ENCODE measurements around the gene DNASE1L1. TPM values are rescaled to one million over a fixed set of nuclear protein-coding genes. Genes with fewer than 3 reads are reported as not detected.

Gene DNASE1L1
- polyA plus RNA-seq, 6 donors from 2014 or later, result 9.5 to 23.1 (median 14.3) TPM

- Mint-ChIP-seq H3K9me3 (no peaks in the 10 kb centered on the region), H3K36me3 (no peaks in the 10 kb centered on the region), H3K4me1 (peaks cover 5 to 22% (median 21%) of the 10 kb centered on the region in 3 donors), H3K27ac (peak overlapping the region; percentile 89 to 97 (median 95)), H3K27me3 (no peaks in the 10 kb centered on the region), H3K4me3 (peak overlapping the region; percentile 82 to 99 (median 91))
- DNase-seq (no peak), ATAC-seq (ENCODE audit: low read depth in 2 of 2) (no peak)
Measured at GRCh38 chrX:154370300-154371016, 38.6 kb downstream of the DNASE1L1 start.

GRCh38 chrX:154369449-154370299, 39.4 kb downstream of the DNASE1L1 start:
- peak overlapping the region; percentile 51 to 97 (median 95) for H3K27ac Mint-ChIP-seq
- no peak for ATAC-seq (ENCODE audit: low read depth in 2 of 2)
- peak overlapping the region; percentile 82 to 99 (median 90) for H3K4me3 Mint-ChIP-seq
- H3K36me3 Mint-ChIP-seq, result no peaks in the 10 kb centered on the region
- peak; percentile 45 for DNase-seq
- H3K27me3 Mint-ChIP-seq, result no peaks in the 10 kb centered on the region
- peaks cover 5 to 22% (median 21%) of the 10 kb centered on the region in 3 donors for H3K4me1 Mint-ChIP-seq
- H3K9me3 Mint-ChIP-seq, result no peaks in the 10 kb centered on the region

DNA sequence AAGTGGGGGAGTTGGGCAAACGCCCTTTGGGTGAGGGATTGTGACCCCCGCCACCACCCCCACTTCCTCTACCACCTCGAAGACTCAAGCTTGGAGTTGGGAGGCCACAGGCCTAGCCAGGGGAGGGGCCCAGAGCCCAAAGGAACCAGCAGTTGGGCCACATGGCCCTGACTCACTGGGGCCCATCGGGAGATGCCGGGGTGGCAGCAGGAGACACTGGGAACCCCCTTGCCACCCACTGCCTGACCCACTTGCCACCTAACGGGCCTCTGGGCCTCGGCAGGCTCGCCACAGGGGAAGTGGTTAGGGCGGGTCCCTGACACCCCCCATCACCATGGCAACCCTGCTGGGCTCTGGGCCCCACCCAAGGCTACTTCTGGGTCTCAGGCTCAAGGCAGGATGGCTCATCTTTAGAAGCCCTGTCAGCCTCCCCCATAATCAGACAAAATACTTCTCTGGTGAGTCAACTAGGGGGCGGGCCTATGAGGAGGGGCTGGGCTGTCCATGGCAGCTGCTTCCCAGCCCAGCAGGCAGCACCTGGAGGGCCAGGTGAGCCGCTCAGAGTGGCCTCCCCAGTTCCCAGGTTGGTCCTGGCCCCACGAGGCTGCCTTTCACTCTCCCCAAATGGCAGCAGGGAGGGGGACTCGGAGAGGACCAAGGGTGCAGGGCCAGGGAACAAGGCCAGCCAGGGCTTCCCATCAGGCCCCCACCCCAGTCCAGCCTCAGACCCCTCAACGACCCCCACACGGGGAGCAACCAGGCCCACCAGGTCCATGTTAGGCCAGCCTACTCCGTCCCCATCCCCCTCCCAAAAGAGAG, 40.2 kb downstream of the DNASE1L1 start:
- no peaks in the 10 kb centered on the region for H3K27me3 Mint-ChIP-seq
- peak; percentile 68 to 69 for ATAC-seq (ENCODE audit: low read depth in 2 of 2)

DNA sequence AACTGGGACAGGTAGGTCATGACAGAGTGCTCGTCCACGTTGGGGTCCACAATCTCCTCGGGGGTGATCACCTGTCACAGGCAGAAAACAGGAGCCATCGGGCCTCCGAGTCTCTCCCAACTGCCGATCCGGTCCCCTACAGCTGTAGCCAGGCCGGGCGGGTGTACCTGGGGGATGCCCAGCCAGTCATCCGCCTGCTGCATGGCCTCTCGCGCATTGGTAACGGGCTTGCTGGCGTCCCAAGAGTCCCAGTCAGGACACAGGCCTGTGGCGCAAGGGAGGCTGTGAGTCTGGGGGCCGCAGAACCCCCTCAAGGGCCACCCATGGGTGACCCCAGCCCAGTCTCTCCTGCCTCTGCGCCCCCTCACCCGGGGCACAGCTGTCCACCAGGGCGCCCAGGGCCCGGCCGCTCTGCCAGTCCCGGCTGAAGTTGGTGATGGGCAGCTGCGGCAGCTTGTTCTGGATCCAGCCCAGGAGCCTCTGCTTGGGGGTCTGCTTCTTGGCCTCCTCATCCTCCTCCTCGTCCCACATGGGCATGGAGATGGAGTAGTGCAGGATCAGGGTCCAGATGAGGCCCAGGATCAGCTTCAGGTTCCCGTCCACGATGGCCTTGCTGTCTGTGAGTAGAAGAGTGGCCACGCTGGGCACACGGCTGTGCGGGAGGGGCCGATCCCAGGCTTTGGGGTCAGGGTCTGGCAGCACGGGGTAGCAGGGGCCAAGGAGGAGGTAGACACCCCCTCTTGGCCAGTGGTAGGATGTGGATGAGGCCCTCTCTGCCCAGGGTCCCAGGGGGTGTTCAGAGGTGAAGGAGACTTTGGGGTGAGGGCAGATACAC, 41.4 kb downstream of the DNASE1L1 start:
- Mint-ChIP-seq H3K9me3 (no peaks in the 10 kb centered on the region), H3K4me3 (peak overlapping the region in 7 of 8 donors; percentile 79 to 88 (median 83)), H3K27ac (peak overlapping the region; percentile 41 to 93 (median 93)), H3K4me1 (peaks cover 5 to 18% (median 15%) of the 10 kb centered on the region in 3 donors), H3K36me3 (no peaks in the 10 kb centered on the region), H3K27me3 (no peaks in the 10 kb centered on the region)
- DNase-seq (no peak), ATAC-seq (ENCODE audit: low read depth in 2 of 2) (no peak)

More for the DNA sequence above, 40.2 kb downstream of the DNASE1L1 start:
- peak overlapping the region; percentile 79 to 99 (median 84) for H3K4me3 Mint-ChIP-seq
- no peaks in the 10 kb centered on the region for H3K36me3 Mint-ChIP-seq
- peaks cover 5 to 22% (median 21%) of the 10 kb centered on the region in 3 donors for H3K4me1 Mint-ChIP-seq
- peak overlapping the region; percentile 69 to 96 (median 93) for H3K27ac Mint-ChIP-seq
- peak; percentile 90 for DNase-seq
- no peaks in the 10 kb centered on the region for H3K9me3 Mint-ChIP-seq

DNA sequence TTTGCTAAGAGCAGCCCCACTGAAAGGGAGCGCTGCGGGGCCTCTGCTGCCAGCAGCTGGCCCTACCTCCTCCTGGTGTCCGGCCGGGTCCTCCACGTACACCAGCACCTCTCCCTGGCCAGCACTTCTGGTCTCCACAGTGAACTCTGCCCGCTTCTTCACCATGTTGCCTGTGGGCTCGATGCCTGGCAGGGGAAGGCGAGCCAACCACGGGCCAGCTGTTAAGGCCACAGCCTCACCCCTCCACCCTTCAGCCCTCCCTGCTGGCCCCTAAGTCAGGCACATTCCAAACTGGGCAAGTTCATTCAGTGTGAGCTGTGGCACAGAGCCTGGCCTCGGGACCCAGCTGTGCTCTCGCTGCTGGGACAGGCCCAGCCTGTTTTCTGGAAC, 42.4 kb downstream of the DNASE1L1 start:
- ATAC-seq (ENCODE audit: low read depth in 2 of 2) (no peak), DNase-seq (no peak)
- Mint-ChIP-seq H3K4me3 (no peak overlapping the region), H3K36me3 (no peaks in the 10 kb centered on the region), H3K27ac (peak overlapping the region in 3 of 6 donors; percentile 33 to 84 (median 41)), H3K9me3 (no peaks in the 10 kb centered on the region), H3K4me1 (peaks cover 5 to 15% (median 13%) of the 10 kb centered on the region in 3 donors), H3K27me3 (no peaks in the 10 kb centered on the region)

DNA sequence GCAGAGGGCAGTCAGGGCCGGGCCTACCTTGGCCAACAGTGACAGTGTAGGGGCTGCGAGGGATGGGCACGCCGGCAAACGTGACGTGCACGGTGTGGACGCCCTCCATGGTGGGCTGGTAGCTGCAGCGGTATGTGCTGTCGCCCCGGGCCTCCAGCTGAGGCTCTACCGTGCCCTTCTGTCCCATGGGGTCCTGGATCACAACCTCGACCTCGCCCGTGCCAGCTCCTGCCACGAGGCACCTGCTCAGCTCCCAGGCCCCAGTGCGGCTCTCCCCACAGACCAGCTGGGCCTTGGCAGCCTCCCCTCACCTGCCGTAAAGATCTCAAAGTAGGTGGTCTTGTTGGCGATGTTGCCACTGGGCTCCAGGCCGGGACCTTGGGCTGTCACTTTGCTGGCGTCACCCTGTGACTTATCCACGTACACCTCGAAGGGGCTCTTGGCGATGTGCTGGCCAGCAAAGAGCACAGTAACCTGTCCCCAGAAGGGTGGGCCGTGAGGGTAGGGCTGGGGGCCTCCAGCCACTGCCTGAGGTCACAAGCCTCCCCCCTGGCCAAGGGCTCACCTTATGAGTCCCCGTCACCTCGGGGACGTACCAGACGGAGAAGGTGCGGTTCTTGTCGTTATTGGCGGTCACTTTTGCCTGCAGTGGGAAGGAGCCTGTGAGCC, 42.9 kb downstream of the DNASE1L1 start:
- no peak overlapping the region for H3K27ac Mint-ChIP-seq
- H3K27me3 Mint-ChIP-seq, result no peaks in the 10 kb centered on the region
- H3K9me3 Mint-ChIP-seq, result no peaks in the 10 kb centered on the region
- peaks cover 5 to 15% (median 13%) of the 10 kb centered on the region in 3 donors for H3K4me1 Mint-ChIP-seq
- peak overlapping the region in 1 of 8 donors; percentile 47 for H3K4me3 Mint-ChIP-seq
- no peak for ATAC-seq (ENCODE audit: low read depth in 2 of 2)
- no peak for DNase-seq
- no peaks in the 10 kb centered on the region for H3K36me3 Mint-ChIP-seq

DNA sequence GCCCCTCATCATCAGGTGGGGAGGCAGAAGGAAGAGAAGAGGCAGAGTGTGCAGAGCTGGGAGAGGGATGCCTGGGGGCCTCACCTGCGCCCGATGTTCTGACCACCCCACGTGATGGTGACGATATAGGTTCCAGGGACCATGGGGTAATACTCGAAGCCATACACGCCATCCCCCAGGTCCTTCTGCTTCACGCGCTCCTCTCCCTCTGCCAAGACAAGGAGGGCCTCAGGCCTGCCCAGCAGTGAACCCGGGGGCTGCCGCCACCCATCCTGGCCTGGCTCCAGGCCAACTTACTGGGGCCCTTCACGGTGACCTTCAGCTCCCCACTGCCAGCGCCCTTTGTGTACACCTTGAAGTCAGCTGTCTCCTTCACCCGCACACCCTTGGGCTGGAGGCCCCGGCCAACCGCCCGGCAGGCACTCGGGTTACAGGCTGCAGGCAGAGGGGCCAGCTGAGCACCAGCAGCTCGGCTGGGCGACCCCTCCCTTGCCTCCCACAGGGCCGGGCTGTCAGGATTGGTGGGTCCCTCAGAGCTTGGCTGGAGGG, 43.9 kb downstream of the DNASE1L1 start:
- DNase-seq, result no peak
- Mint-ChIP-seq H3K27me3 (no peaks in the 10 kb centered on the region), H3K27ac (peak overlapping the region in 2 of 6 donors; percentile 14 to 19), H3K4me3 (peak overlapping the region in 1 of 8 donors; percentile 18), H3K36me3 (no peaks in the 10 kb centered on the region), H3K4me1 (peaks cover 5 to 15% (median 13%) of the 10 kb centered on the region in 3 donors), H3K9me3 (no peaks in the 10 kb centered on the region)
- ATAC-seq (ENCODE audit: low read depth in 2 of 2), result no peak

DNA sequence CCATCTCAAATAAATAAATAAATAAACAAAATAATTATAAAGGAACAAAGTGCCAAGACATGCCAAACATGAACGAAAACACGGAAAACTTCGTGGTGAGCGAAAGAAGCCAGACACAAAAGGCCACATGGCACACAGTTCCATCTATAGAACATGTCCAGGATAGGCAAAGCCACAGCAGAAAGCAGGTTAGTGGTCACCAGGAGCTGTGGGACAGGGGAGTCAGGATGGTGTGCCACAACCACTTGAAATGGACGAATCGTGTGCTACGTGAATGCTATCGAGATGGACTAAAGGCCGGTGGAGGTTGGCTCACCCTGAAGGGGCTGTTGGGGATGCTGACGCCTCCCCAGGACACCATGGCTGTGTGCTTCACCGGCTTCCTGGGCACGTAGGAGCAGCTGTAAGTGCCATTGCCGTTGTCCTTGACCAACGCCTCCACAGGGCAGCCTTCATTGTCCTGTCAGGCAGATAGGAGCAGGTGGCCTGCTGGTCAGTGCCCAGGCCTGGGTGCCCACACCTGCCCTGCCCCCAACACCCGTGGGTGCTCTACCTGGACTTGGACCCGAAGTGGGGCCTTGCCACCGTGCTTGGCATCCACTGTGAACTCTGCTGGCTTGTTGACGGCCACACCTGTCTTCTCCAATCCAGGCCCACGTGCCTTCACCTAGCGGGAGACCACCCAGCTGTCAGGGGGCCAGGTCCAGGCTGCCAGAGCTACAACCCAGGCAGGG, 45.2 kb downstream of the DNASE1L1 start:
- Mint-ChIP-seq H3K27ac (peak overlapping the region in 2 of 6 donors; percentile 69 to 81), H3K9me3 (no peaks in the 10 kb centered on the region), H3K36me3 (no peaks in the 10 kb centered on the region), H3K4me3 (peak overlapping the region in 1 of 8 donors; percentile 22), H3K4me1 (peaks cover 5 to 13% (median 7%) of the 10 kb centered on the region in 3 donors), H3K27me3 (no peaks in the 10 kb centered on the region)
- no peak for DNase-seq
- ATAC-seq (ENCODE audit: low read depth in 2 of 2), result no peak

GRCh38 chrX:154362085-154362742, 46.8 kb downstream of the DNASE1L1 start:
- Mint-ChIP-seq H3K9me3 (no peaks in the 10 kb centered on the region), H3K27ac (no peak overlapping the region), H3K4me3 (no peak overlapping the region), H3K4me1 (peaks cover 0 to 5% (median 4%) of the 10 kb centered on the region in 3 donors), H3K36me3 (no peaks in the 10 kb centered on the region), H3K27me3 (no peaks in the 10 kb centered on the region)
- no peak for ATAC-seq (ENCODE audit: low read depth in 2 of 2)
- DNase-seq, result no peak

DNA sequence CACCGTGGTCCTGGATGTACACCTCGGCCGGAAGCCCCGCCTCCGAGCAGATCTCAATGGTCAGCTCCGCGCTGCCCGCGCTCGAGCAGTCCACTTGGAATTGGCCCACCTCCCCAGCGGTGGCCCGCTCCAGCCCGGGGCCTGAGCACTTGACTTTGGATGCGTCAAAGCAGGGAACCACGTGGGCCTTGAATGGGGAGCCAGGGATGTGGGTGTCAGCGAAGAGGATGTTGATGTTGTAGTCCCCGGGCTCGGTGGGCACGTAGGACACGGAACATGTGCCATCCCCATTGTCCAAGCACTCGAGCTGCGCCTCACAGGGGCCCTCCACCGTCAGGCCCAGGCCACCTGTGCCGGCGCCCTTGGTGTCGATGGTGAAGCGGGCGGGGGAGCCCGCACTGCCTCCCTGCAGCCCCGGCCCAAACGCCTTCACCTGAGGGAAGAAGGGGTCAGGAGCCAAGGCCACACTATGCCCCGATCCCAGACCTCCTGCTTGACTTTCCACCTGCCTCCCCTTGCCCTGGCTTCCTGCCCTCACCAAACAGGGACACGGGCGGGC, 48.8 kb downstream of the DNASE1L1 start:
- ATAC-seq (ENCODE audit: low read depth in 2 of 2) (no peak), DNase-seq (no peak)
- H3K9me3 Mint-ChIP-seq, result no peaks in the 10 kb centered on the region
- no peaks in the 10 kb centered on the region for H3K27me3 Mint-ChIP-seq
- H3K4me3 Mint-ChIP-seq, result no peak overlapping the region
- H3K27ac Mint-ChIP-seq, result no peak overlapping the region
- H3K4me1 Mint-ChIP-seq, result peaks cover 0 to 4% (median 0%) of the 10 kb centered on the region in 3 donors
- H3K36me3 Mint-ChIP-seq, result no peaks in the 10 kb centered on the region

Measured in naive B cell (primary cell).